ENCODE results near the gene GBP1. TPM values are rescaled to one million over a fixed set of nuclear protein-coding genes. Genes with fewer than 3 reads are reported as not detected.

Gene GBP1
- 1.8 and 9.5 TPM in 2 replicates for total RNA-seq

GRCh38 chr1:89065079-89065868 is at the start of gene GBP1:
Gene GBP1, minus strand, starts transcription at chr1:89065208. Its CDS starts 1,974 bp downstream, at chr1:89063234.
- Histone ChIP-seq H3K4me3 (ENCODE audit: low read depth, low read length) (peak within 1 kb of the TSS; percentile 26), H3K36me3 (ENCODE audit: control insufficient read depth, insufficient read depth, low read length) (no peaks in the 10 kb centered on the region), H3K27me3 (ENCODE audit: control insufficient read depth, insufficient read depth, low read length) (no peaks in the 10 kb centered on the region)
- no peak for TF ChIP-seq CTCF (IDR thresholded peaks at IDR 0.05; ENCODE audit: insufficient read depth, low read length, severe bottlenecking)
- FAIRE-seq (peak; percentile 81), DNase-seq (ENCODE audit: low read depth) (peak; percentile 81)

GRCh38 chr1:89114662-89115061 is 49.7 kb upstream of the GBP1 start:
- DNase-seq (ENCODE audit: low read depth) (no peak), FAIRE-seq (no peak)
- H3K36me3 ChIP-seq (ENCODE audit: control insufficient read depth, insufficient read depth, low read length): no peaks in the 10 kb centered on the region
- H3K27me3 ChIP-seq (ENCODE audit: control insufficient read depth, insufficient read depth, low read length): no peaks in the 10 kb centered on the region
- no peak for TF ChIP-seq CTCF (IDR thresholded peaks at IDR 0.05; ENCODE audit: insufficient read depth, low read length, severe bottlenecking)
- H3K4me3 ChIP-seq (ENCODE audit: low read depth, low read length): no peak overlapping the region

- FAIRE-seq: no peak
- DNase-seq (ENCODE audit: low read depth): no peak
- no peaks in the 10 kb centered on the region for H3K27me3 ChIP-seq (ENCODE audit: control insufficient read depth, insufficient read depth, low read length)
- no peaks in the 10 kb centered on the region for H3K36me3 ChIP-seq (ENCODE audit: control insufficient read depth, insufficient read depth, low read length)
- TF ChIP-seq CTCF (IDR thresholded peaks at IDR 0.05; ENCODE audit: insufficient read depth, low read length, severe bottlenecking): no peak
- no peak overlapping the region for H3K4me3 ChIP-seq (ENCODE audit: low read depth, low read length)
Observed at GRCh38 chr1:89112871-89113613, 48.0 kb upstream of the GBP1 start.

- no peak for FAIRE-seq
Observed at GRCh38 chr1:89104687-89105086, 39.7 kb upstream of the GBP1 start.

GRCh38 chr1:89104147-89104546 is 39.1 kb upstream of the GBP1 start:
- FAIRE-seq (no peak), DNase-seq (ENCODE audit: low read depth) (peak; percentile 44)
- no peaks in the 10 kb centered on the region for H3K36me3 ChIP-seq (ENCODE audit: control insufficient read depth, insufficient read depth, low read length)
- TF ChIP-seq CTCF (IDR thresholded peaks at IDR 0.05; ENCODE audit: insufficient read depth, low read length, severe bottlenecking): no peak
- no peaks in the 10 kb centered on the region for H3K27me3 ChIP-seq (ENCODE audit: control insufficient read depth, insufficient read depth, low read length)
- no peak overlapping the region for H3K4me3 ChIP-seq (ENCODE audit: low read depth, low read length)

More at GRCh38 chr1:89104687-89105086, 39.7 kb upstream of the GBP1 start:
- no peaks in the 10 kb centered on the region for H3K27me3 ChIP-seq (ENCODE audit: control insufficient read depth, insufficient read depth, low read length)
- no peak for TF ChIP-seq CTCF (IDR thresholded peaks at IDR 0.05; ENCODE audit: insufficient read depth, low read length, severe bottlenecking)
- no peak overlapping the region for H3K4me3 ChIP-seq (ENCODE audit: low read depth, low read length)
- H3K36me3 ChIP-seq (ENCODE audit: control insufficient read depth, insufficient read depth, low read length): no peaks in the 10 kb centered on the region
- no peak for DNase-seq (ENCODE audit: low read depth)
